SK-N-SH treated with all-trans-retinoic acid at 6 μM for 48 hours (cell line): Measurements from ENCODE around the gene SCN8A.

ENCODE experiments used
- ATAC-seq: fragments of 200-7000 bp; cut with Tn5 transposase; 3 replicates; pipeline ENCODE4 v1.9.1; 2020; ENCODE audit warnings: mild to moderate bottlenecking, moderate library complexity
- ARNTL ChIP-seq: fragments of 450-650 bp; formaldehyde crosslinking; IDR thresholded peaks from 2 replicates; pipeline ENCODE4 v1.5.0; 2020; ENCODE audit warnings: low read depth, mild to moderate bottlenecking, moderate library complexity, borderline replicate concordance
- BACH2 ChIP-seq: fragments of 250-450 bp; sonication (Bioruptor Pico); IDR thresholded peaks from 2 replicates; pipeline ENCODE4 v1.9.0; 2021; ENCODE audit warnings: mild to moderate bottlenecking, borderline replicate concordance
- CREB5 ChIP-seq: fragments of 250-450 bp; sonication (Bioruptor Pico); IDR thresholded peaks from 2 replicates; pipeline ENCODE4 v1.5.1; 2020; ENCODE audit warnings: low read depth, mild to moderate bottlenecking, moderate library complexity
- CSRNP3 ChIP-seq: fragments of 250-450 bp; sonication (Bioruptor Pico); IDR thresholded peaks from 2 replicates; pipeline ENCODE4 v1.5.1; 2021; ENCODE audit warnings: mild to moderate bottlenecking, moderate library complexity
- ESRRG ChIP-seq: fragments of 250-450 bp; sonication (Bioruptor Pico); IDR thresholded peaks from 2 replicates; pipeline ENCODE4 v1.6.1; 2021; ENCODE audit warnings: mild to moderate bottlenecking
- GLIS3 ChIP-seq: fragments of 250-450 bp; sonication (Bioruptor Pico); IDR thresholded peaks from 2 replicates; pipeline ENCODE4 v1.5.0; 2020; ENCODE audit warnings: mild to moderate bottlenecking, moderate library complexity
- ISL1 ChIP-seq: fragments of 250-450 bp; sonication (Bioruptor Pico); IDR thresholded peaks from 2 replicates; pipeline ENCODE4 v2.1.2; 2022; ENCODE audit warnings: mild to moderate bottlenecking, moderate library complexity
- OSR1 ChIP-seq: fragments of 250-450 bp; sonication (Bioruptor Pico); IDR thresholded peaks from 2 replicates; pipeline ENCODE4 v1.8.0; 2022; ENCODE audit warnings: moderate library complexity, mild to moderate bottlenecking, inconsistent platforms
- POU6F1 ChIP-seq: fragments of 250-450 bp; sonication (Bioruptor Pico); IDR thresholded peaks from 2 replicates; pipeline ENCODE4 v1.8.0; 2021; ENCODE audit warnings: low read depth, mild to moderate bottlenecking, moderate library complexity, borderline replicate concordance
- PPARA ChIP-seq: fragments of 250-450 bp; sonication (Bioruptor Pico); IDR thresholded peaks from 2 replicates; pipeline ENCODE4 v1.5.0; 2020; ENCODE audit warnings: mild to moderate bottlenecking, borderline replicate concordance
- SNAI2 ChIP-seq: fragments of 250-450 bp; sonication (Bioruptor Pico); IDR thresholded peaks from 2 replicates; pipeline ENCODE4 v1.5.0; 2020; ENCODE audit warnings: mild to moderate bottlenecking, moderate library complexity
- TCF4 ChIP-seq: fragments of 250-450 bp; sonication (Bioruptor Pico); IDR thresholded peaks from 2 replicates; pipeline ENCODE4 v1.8.0; 2021; ENCODE audit warnings: mild to moderate bottlenecking, moderate library complexity, borderline replicate concordance
- TOX ChIP-seq: fragments of 250-450 bp; sonication (Bioruptor Pico); IDR thresholded peaks from 2 replicates; pipeline ENCODE4 v1.8.0; 2021; ENCODE audit warnings: mild to moderate bottlenecking, moderate library complexity, borderline replicate concordance
- TSHZ2 ChIP-seq: fragments of 250-450 bp; sonication (Bioruptor Pico); IDR thresholded peaks from 2 replicates; pipeline ENCODE4 v1.5.0; 2020; ENCODE audit warnings: mild to moderate bottlenecking, moderate library complexity
- ZFP3 ChIP-seq: fragments of 250-450 bp; sonication (Bioruptor Pico); IDR thresholded peaks from 2 replicates; pipeline ENCODE4 v1.5.0; 2020; ENCODE audit warnings: mild to moderate bottlenecking, moderate library complexity
- ZFP30 ChIP-seq: fragments of 450-650 bp; formaldehyde crosslinking; IDR thresholded peaks from 2 replicates; pipeline ENCODE4 v1.5.0; 2022; ENCODE audit warnings: mild to moderate bottlenecking, moderate library complexity
- ZNF565 ChIP-seq: fragments of 450-650 bp; formaldehyde crosslinking; conservative IDR thresholded peaks from 2 replicates; pipeline ENCODE4 v1.5.0; 2020; ENCODE audit warnings: low read depth, mild to moderate bottlenecking, moderate library complexity
- ZNF70 ChIP-seq: fragments of 450-650 bp; formaldehyde crosslinking; IDR thresholded peaks from 2 replicates; pipeline ENCODE4 v1.5.0; 2020; ENCODE audit warnings: mild to moderate bottlenecking, moderate library complexity
- ZNF8 ChIP-seq: fragments of 450-650 bp; formaldehyde crosslinking; IDR thresholded peaks from 2 replicates; pipeline ENCODE4 v1.5.0; 2020; ENCODE audit warnings: mild to moderate bottlenecking, moderate library complexity
- TF ChIP-seq, protein P1 (sequence below): fragments of 250-450 bp; sonication (Bioruptor Pico); IDR thresholded peaks from 2 replicates; pipeline ENCODE4 v1.8.0; 2020; ENCODE audit warnings: mild to moderate bottlenecking, moderate library complexity, borderline replicate concordance

Gene SCN8A

DNA sequence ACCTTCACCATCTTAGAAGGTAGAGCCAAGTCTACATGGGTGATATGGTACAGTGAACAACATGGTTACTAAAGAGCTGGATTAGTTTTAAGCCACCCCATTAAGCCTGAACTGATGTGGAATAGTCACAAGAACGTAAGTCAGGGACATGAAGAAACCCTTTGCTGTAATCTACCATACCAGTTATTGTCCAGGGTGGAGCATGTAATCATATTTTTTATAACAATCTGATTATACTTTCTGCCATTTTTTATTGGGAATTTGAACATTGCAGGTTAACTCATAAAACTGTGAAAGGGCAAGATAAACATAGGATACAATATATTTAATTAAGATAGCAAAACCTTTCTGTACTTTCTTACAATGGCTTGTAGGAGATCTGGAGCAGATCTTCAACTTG is 153.9 kb downstream of the SCN8A start:
- no peak for ATAC-seq
- TF ChIP-seq BACH2 (CRISPR knock-in tag), result no peak
- no peak for TF ChIP-seq PPARA (CRISPR knock-in tag)
- TF ChIP-seq ZNF70, result no peak
- no peak for TF ChIP-seq ZFP30 (CRISPR knock-in tag)
- TF ChIP-seq POU6F1 (CRISPR knock-in tag), result no peak
- no peak for TF ChIP-seq ZNF8 (CRISPR knock-in tag)
- no peak for TF ChIP-seq ESRRG (CRISPR knock-in tag)
- no peak for TF ChIP-seq GLIS3 (CRISPR knock-in tag)
- TF ChIP-seq SNAI2 (CRISPR knock-in tag), result no peak
- no peak for TF ChIP-seq CREB5 (CRISPR knock-in tag)
- TF ChIP-seq TCF4, result no peak

DNA sequence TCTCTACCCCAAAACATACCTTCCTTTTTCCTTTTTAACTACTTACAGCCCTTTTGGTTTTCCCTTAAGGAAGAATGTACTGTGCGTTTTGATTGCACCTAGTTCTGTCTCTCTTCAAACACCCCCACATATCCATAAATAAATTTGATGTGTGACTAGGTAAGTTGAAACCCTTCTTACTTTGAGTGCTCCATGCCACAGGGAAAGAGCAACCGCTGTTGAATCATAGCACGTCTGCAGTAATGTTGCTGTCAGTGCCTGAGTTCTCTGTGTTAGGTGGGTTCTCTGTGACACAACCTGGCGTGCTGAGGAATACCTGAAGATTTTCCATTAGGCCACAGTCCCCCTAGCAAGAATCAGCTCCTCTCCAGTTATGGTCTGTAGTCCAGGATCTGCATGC is 155.4 kb downstream of the SCN8A start:
- no peak for TF ChIP-seq ISL1 (CRISPR knock-in tag)
- TF ChIP-seq PPARA (CRISPR knock-in tag), result no peak
- no peak for TF ChIP-seq ZNF565
- no peak for TF ChIP-seq ZFP30 (CRISPR knock-in tag)
- TF ChIP-seq BACH2 (CRISPR knock-in tag), result no peak
- no peak for TF ChIP-seq GLIS3 (CRISPR knock-in tag)
- no peak for TF ChIP-seq TOX (CRISPR knock-in tag)
- TF ChIP-seq ARNTL, result no peak
- no peak for TF ChIP-seq OSR1 (CRISPR knock-in tag)
- no peak for TF ChIP-seq POU6F1 (CRISPR knock-in tag)
- no peak for TF ChIP-seq TSHZ2 (CRISPR knock-in tag)
- no peak for TF ChIP-seq TCF4
- TF ChIP-seq ESRRG (CRISPR knock-in tag), result no peak
- no peak for TF ChIP-seq ZFP3 (CRISPR knock-in tag)
- TF ChIP-seq CREB5 (CRISPR knock-in tag), result no peak
- no peak for TF ChIP-seq ZNF8 (CRISPR knock-in tag)
- TF ChIP-seq, protein P1, sequence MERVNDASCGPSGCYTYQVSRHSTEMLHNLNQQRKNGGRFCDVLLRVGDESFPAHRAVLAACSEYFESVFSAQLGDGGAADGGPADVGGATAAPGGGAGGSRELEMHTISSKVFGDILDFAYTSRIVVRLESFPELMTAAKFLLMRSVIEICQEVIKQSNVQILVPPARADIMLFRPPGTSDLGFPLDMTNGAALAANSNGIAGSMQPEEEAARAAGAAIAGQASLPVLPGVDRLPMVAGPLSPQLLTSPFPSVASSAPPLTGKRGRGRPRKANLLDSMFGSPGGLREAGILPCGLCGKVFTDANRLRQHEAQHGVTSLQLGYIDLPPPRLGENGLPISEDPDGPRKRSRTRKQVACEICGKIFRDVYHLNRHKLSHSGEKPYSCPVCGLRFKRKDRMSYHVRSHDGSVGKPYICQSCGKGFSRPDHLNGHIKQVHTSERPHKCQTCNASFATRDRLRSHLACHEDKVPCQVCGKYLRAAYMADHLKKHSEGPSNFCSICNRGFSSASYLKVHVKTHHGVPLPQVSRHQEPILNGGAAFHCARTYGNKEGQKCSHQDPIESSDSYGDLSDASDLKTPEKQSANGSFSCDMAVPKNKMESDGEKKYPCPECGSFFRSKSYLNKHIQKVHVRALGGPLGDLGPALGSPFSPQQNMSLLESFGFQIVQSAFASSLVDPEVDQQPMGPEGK (CRISPR knock-in tag), result no peak
- ATAC-seq, result no peak

DNA sequence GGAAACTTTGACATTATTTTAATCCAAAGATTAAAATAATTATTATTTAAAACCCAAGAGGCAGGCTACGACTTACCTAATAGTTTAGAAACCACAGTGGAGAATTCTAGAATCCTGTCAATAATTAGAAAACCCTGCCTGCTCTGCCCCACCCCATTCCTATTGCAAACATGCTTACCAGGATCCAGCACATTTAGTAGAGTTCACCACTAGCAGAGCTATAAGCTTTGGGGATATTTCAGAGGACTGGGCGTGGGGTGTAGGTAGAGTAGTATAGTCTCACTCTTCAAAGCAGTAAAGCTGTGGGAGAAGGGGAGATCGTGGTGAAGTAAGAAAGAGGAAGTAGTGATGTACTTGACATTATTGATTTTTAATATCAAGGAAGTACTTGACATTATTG is 157.2 kb downstream of the SCN8A start:
- no peak for ATAC-seq
- TF ChIP-seq POU6F1 (CRISPR knock-in tag) (no peak), ISL1 (CRISPR knock-in tag) (no peak), ESRRG (CRISPR knock-in tag) (no peak), CSRNP3 (CRISPR knock-in tag) (no peak), ZNF8 (CRISPR knock-in tag) (no peak), TSHZ2 (CRISPR knock-in tag) (no peak), ARNTL (no peak)
